Adipose tissue (tissue), 3 donors: ENCODE measurements around the gene STH. TPM values are rescaled to one million over a fixed set of nuclear protein-coding genes. Genes with fewer than 3 reads are reported as not detected.
"Not testable (repeated sequence)": the region's sequence is repeated elsewhere in the genome, so short reads cannot be mapped to it uniquely, and the experiment has no call there.

Experiments
- H3K27ac ChIP-seq: one replicate; pipeline ENCODE4 v1.5.1; 2013; ENCODE audit warnings: low read depth, low read length
- WGBS, 3 donors: extraction: QIAGEN DNeasy Blood & Tissue Kit; methylation state at CpG; one replicate each; pipeline ENCODE4 v1.1.7; 2013; 5-methylcytosine and 5-hydroxymethylcytosine counted together
- polyA plus RNA-seq, 3 donors: library from polyadenylated mRNA; stranded (reverse); fragments of 200-250 nt; gene quantifications; one replicate each; pipeline ENCODE4 v1.2.3, GENCODE V29; 2013
- donor health status: healthy with polysubstance abuse.
- donor health status: Bipolar disorder and iron deficiency.
- donor health status: healthy.

The STH gene
- polyA plus RNA-seq, 3 donors: not detected

DNA sequence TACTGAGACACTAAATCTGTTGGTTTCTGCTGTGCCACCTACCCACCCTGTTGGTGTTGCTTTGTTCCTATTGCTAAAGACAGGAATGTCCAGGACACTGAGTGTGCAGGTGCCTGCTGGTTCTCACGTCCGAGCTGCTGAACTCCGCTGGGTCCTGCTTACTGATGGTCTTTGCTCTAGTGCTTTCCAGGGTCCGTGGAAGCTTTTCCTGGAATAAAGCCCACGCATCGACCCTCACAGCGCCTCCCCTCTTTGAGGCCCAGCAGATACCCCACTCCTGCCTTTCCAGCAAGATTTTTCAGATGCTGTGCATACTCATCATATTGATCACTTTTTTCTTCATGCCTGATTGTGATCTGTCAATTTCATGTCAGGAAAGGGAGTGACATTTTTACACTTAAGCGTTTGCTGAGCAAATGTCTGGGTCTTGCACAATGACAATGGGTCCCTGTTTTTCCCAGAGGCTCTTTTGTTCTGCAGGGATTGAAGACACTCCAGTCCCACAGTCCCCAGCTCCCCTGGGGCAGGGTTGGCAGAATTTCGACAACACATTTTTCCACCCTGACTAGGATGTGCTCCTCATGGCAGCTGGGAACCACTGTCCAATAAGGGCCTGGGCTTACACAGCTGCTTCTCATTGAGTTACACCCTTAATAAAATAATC, 14.6 kb downstream of the STH start:
- no peak overlapping the region for H3K27ac ChIP-seq
- 74 to 76% (median 74%) methylated on average over 9 of the region's 9 CpGs for WGBS, 3 donors

DNA sequence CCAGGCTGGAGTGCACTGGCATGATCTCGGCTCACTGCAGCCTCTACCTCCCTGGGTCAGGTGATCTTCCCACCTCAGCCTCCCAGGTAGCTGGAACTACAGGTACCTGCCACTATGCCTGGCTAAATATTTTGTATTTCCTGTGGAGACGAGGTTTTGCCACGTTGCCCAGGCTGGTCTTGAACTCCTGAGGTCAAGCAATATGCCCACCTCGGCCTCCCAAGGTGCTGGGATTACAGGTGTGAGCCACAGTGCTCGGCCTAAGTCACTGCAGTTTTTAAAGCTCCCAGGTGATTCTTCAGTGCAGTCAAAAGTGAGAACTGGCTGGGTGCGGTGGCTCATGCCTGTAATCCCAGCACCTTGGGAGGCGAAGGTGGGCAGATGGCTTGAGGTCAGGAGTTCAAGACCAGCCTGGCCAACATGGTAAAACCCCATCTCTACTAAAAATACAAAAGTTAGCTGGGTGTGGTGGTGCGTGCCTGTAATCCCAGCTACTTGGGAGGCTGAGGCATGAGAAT, 20.4 kb downstream of the STH start:
- H3K27ac ChIP-seq: not testable (repeated sequence)
- WGBS, 3 donors: 93 to 95% (median 94%) methylated on average over 8 of the region's 8 CpGs

DNA sequence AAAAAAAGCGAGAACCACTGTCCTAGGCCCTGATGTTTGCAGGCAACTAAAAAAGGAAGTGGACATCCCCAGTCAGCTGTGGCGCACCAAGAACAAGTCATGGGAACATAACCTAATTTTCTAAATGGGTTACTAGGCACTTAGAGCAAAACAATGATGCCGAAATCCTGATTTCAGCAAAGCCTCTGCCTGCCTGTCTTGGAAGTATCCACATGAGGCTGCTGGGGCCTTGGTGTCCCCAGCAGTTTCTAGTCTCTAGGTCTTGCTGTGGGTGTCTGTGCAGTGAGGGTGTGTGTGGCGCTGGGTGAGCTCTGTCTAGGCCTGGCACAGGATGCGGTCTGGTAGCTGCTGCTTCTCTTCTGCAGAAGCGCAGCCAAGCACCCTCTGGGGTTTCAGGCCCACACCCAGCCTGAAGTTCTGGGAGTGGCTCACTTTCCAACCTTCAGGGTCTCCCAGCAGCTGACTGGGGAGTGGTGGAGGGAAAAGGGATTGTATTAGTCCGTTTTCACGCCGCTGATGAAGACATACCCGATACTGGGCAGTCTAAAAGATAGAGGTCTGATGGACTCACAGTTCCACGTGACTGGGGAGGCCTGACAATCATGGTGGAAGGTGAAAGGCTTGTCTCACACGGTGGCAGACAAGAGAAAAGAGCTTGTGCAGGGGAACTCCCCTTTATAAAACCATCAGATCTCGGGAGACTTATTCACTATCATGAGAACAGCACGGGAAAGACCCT, 21.1 kb downstream of the STH start:
- WGBS, 3 donors: 79 to 94% (median 82%) methylated on average over 14 of the region's 14 CpGs
- no peak overlapping the region for H3K27ac ChIP-seq

DNA sequence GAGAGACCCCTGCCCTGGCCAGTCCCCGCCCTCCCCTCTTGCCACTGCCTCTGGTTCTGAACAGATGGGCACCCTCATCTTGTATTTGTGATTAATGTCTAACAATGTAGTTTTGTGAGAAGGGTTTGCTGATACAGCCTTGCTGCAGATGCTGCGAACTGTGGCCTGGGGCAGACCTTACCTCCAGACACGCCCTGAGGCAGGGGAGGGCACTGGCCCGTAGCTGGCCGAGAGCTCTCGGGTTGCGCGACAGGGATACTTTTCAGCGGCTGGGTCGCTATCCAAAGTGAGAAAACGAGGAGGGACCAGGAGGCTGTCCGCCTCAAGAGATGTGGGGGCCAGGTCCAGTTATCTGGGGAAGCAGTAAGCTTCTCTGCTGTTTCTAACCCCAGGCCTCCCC, 21.9 kb downstream of the STH start:
- no peak overlapping the region for H3K27ac ChIP-seq
- WGBS, 3 donors: 93% methylated on average over 12 of the region's 12 CpGs

DNA sequence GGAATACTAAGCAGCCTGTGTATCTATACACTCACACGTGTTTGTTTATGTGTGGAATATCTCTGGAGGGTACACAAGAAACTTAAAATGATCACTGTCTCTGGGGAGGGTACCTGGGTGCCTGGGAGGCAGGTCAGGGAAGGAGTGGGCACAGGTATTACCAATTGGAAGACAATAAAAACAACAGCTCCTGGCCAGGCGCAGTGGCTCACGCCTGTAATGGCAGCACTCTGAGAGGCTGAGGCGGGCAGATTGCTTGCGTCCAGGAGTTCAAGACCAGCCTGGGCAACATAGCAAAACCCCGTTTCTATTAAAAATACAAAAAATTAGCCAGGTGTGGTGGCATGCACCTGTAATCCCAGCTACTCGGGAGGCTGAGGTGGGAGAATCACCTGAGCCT, 24.3 kb downstream of the STH start:
- H3K27ac ChIP-seq: not testable (repeated sequence)
- WGBS, 3 donors: 90 to 92% (median 91%) methylated on average over 7 of the region's 7 CpGs

DNA sequence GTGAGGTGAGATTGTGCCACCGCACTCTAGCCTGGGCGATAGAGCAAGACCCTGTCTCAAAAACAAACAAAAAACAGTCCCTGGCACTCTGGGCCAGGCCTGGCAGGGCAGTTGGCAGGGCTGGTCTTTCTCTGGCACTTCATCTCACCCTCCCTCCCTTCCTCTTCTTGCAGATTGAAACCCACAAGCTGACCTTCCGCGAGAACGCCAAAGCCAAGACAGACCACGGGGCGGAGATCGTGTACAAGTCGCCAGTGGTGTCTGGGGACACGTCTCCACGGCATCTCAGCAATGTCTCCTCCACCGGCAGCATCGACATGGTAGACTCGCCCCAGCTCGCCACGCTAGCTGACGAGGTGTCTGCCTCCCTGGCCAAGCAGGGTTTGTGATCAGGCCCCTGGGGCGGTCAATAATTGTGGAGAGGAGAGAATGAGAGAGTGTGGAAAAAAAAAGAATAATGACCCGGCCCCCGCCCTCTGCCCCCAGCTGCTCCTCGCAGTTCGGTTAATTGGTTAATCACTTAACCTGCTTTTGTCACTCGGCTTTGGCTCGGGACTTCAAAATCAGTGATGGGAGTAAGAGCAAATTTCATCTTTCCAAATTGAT, 24.8 kb downstream of the STH start:
- 73 to 92% (median 90%) methylated on average over 24 of the region's 24 CpGs for WGBS, 3 donors
- no peak overlapping the region for H3K27ac ChIP-seq

DNA sequence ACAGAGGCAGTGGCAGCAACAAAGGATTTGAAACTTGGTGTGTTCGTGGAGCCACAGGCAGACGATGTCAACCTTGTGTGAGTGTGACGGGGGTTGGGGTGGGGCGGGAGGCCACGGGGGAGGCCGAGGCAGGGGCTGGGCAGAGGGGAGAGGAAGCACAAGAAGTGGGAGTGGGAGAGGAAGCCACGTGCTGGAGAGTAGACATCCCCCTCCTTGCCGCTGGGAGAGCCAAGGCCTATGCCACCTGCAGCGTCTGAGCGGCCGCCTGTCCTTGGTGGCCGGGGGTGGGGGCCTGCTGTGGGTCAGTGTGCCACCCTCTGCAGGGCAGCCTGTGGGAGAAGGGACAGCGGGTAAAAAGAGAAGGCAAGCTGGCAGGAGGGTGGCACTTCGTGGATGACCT, 25.5 kb downstream of the STH start:
- 37 to 80% (median 78%) methylated on average over 14 of the region's 14 CpGs for WGBS, 3 donors
- H3K27ac ChIP-seq: no peak overlapping the region

DNA sequence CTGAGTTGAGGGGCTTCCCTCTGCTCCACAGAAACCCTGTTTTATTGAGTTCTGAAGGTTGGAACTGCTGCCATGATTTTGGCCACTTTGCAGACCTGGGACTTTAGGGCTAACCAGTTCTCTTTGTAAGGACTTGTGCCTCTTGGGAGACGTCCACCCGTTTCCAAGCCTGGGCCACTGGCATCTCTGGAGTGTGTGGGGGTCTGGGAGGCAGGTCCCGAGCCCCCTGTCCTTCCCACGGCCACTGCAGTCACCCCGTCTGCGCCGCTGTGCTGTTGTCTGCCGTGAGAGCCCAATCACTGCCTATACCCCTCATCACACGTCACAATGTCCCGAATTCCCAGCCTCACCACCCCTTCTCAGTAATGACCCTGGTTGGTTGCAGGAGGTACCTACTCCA, 26.0 kb downstream of the STH start:
- H3K27ac ChIP-seq: no peak overlapping the region
- WGBS, 3 donors: 76 to 88% (median 88%) methylated on average over 10 of the region's 10 CpGs

DNA sequence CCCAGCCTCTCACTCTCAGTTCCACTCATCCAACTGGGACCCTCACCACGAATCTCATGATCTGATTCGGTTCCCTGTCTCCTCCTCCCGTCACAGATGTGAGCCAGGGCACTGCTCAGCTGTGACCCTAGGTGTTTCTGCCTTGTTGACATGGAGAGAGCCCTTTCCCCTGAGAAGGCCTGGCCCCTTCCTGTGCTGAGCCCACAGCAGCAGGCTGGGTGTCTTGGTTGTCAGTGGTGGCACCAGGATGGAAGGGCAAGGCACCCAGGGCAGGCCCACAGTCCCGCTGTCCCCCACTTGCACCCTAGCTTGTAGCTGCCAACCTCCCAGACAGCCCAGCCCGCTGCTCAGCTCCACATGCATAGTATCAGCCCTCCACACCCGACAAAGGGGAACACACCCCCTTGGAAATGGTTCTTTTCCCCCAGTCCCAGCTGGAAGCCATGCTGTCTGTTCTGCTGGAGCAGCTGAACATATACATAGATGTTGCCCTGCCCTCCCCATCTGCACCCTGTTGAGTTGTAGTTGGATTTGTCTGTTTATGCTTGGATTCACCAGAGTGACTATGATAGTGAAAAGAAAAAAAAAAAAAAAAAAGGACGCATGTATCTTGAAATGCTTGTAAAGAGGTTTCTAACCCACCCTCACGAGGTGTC, 26.6 kb downstream of the STH start:
- H3K27ac ChIP-seq: no peak overlapping the region
- WGBS, 3 donors: 79 to 86% (median 83%) methylated on average over 7 to 8 of the region's 8 CpGs

DNA sequence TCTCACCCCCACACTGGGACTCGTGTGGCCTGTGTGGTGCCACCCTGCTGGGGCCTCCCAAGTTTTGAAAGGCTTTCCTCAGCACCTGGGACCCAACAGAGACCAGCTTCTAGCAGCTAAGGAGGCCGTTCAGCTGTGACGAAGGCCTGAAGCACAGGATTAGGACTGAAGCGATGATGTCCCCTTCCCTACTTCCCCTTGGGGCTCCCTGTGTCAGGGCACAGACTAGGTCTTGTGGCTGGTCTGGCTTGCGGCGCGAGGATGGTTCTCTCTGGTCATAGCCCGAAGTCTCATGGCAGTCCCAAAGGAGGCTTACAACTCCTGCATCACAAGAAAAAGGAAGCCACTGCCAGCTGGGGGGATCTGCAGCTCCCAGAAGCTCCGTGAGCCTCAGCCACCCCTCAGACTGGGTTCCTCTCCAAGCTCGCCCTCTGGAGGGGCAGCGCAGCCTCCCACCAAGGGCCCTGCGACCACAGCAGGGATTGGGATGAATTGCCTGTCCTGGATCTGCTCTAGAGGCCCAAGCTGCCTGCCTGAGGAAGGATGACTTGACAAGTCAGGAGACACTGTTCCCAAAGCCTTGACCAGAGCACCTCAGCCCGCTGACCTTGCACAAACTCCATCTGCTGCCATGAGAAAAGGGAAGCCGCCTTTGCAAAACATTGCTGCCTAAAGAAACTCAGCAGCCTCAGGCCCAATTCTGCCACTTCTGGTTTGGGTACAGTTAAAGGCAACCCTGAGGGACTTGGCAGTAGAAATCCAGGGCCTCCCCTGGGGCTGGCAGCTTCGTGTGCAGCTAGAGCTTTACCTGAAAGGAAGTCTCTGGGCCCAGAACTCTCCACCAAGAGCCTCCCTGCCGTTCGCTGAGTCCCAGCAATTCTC, 27.4 kb downstream of the STH start:
- WGBS, 3 donors: 53 to 75% (median 61%) methylated on average over 17 of the region's 17 CpGs
- H3K27ac ChIP-seq: no peak overlapping the region

DNA sequence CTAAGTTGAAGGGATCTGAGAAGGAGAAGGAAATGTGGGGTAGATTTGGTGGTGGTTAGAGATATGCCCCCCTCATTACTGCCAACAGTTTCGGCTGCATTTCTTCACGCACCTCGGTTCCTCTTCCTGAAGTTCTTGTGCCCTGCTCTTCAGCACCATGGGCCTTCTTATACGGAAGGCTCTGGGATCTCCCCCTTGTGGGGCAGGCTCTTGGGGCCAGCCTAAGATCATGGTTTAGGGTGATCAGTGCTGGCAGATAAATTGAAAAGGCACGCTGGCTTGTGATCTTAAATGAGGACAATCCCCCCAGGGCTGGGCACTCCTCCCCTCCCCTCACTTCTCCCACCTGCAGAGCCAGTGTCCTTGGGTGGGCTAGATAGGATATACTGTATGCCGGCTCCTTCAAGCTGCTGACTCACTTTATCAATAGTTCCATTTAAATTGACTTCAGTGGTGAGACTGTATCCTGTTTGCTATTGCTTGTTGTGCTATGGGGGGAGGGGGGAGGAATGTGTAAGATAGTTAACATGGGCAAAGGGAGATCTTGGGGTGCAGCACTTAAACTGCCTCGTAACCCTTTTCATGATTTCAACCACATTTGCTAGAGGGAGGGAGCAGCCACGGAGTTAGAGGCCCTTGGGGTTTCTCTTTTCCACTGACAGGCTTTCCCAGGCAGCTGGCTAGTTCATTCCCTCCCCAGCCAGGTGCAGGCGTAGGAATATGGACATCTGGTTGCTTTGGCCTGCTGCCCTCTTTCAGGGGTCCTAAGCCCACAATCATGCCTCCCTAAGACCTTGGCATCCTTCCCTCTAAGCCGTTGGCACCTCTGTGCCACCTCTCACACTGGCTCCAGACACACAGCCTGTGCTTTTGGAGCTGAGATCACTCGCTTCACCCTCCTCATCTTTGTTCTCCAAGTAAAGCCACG, 28.3 kb downstream of the STH start:
- WGBS, 3 donors: 39 to 61% (median 57%) methylated on average over 12 of the region's 12 CpGs
- H3K27ac ChIP-seq: no peak overlapping the region

DNA sequence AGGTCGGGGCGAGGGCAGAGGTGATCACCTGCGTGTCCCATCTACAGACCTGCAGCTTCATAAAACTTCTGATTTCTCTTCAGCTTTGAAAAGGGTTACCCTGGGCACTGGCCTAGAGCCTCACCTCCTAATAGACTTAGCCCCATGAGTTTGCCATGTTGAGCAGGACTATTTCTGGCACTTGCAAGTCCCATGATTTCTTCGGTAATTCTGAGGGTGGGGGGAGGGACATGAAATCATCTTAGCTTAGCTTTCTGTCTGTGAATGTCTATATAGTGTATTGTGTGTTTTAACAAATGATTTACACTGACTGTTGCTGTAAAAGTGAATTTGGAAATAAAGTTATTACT, 28.9 kb downstream of the STH start:
- 38 to 82% (median 79%) methylated on average over 4 of the region's 4 CpGs for WGBS, 3 donors
- no peak overlapping the region for H3K27ac ChIP-seq

DNA sequence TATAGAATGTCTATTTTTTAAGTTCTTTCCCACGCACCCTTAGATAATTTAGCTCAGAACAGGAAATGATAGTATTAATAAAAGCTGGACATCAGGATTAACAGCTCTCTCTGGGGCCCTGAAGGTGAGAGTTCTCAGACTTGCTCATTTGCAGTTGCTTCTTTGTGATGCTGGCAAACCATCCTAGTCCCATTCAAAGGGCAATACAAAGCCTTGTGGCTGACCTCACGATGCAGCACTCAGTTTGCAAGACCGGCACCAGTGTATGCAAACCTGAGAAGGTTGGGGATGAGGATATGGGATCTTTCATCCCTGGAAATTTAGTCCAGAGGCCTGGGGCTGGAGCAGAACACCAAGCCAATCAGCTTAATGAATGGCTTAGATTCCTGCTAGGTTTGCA, 29.3 kb downstream of the STH start:
- WGBS, 3 donors: 66 to 89% (median 88%) methylated on average over 3 of the region's 3 CpGs
- H3K27ac ChIP-seq: no peak overlapping the region

DNA sequence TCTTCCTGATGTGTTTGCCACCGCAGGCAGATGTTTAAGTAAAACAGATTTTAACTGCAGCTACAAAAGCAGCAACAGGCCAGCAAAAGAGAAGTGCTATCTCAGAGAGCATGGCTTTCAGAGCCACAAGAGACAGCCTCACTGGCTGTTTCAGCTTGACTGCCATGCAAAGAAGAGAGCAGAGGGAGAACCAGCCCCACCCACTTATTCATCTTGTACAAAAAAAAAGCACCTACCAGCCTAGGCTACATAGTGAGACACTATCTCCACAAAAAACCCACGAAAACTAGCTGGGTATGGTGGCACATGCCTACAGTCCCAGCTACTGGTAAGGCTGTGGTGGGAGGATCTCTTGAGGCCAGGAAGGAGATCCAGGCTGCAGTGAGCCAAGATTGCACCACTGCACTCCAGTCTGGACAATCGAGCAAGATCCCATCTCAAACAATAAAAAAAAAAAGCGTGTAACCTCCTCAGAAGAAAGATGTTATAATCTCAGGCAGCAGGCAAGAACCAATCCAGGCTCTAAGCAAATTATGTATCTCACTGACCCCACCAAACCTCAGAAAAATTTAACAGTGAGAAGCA, 30.0 kb downstream of the STH start:
- 49 to 77% (median 77%) methylated on average over 4 of the region's 4 CpGs for WGBS, 3 donors

DNA sequence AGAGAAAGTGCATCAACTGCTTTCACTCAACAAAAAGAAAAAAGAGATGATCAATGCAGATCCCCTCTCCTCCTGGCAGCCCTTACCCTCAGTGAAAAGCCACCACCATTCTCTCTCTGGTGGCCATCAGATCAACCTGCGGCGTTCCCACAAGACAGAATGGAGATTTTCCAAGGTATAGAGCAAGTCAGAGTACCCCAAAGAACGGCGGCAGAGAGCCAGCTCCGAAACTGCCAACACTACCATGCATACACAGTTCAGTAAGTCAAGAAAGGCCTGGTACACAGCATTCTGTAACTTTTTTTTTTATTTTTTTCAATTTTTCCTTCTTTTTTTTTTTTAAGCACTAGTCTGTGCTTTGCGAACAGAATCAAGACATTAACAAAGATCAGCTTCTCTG, 30.6 kb downstream of the STH start:
- no peak overlapping the region for H3K27ac ChIP-seq
- WGBS, 3 donors: 52 to 95% (median 94%) methylated on average over 6 of the region's 6 CpGs

More for the DNA sequence above, 30.0 kb downstream of the STH start:
- H3K27ac ChIP-seq: no peak overlapping the region

DNA sequence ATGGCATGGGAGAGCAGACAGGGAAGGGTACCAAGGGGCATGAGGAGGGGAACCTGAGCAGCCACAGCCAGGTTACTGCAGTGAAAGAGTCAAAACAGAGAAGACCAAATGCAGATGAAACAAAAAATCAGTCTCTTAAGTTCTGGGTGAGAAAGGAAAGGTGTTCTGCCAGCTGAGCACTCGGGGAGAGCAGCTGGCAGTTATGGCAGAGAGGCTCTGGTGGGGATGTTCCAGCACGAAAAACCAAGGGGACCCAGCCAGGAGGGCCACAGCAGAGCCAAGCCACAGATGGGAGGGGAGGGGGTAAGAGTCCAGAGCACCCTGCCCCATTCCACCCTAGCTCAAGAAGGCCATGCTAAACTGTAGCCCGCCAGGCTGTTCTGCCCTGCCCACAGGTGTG, 31.7 kb downstream of the STH start:
- 59 to 88% (median 83%) methylated on average over 3 of the region's 3 CpGs for WGBS, 3 donors
- no peak overlapping the region for H3K27ac ChIP-seq

DNA sequence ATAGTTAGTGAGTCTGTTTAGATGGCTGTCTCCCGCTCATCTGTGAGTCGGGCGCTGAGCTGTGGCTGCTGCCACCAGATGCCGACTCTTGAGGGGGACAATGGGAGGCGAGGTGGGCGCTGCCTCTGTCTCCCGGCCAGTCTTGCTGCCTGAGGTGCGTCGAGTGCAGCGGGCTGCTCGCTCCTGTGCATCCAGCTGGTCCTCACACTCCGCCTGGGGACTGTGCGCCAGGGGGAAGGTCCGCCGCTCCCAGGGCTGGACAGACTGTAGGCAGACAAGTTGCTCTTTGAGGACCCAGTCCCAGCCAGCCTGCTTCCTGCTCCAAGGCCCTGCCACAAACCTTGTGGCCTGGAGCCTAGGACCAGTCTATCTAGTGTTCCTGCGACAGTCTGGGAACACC, 32.4 kb downstream of the STH start:
- WGBS, 3 donors: 93 to 94% (median 94%) methylated on average over 16 of the region's 16 CpGs
- no peak overlapping the region for H3K27ac ChIP-seq
